ENCODE data around the gene RASGRF2. TPM values are rescaled to one million over a fixed set of nuclear protein-coding genes. Genes with fewer than 3 reads are reported as not detected.
A peak's percentile ranks its signal among the peaks of the same experiment; 100 is the strongest.

RASGRF2 gene
- total RNA-seq, 2 experiments from 2014 or later, result 18.8 to 19.3 TPM

- H3K4me1 Mint-ChIP-seq, result no peaks in the 10 kb centered on the region
- ATAC-seq (ENCODE audit: low read depth) (no peak), DNase-seq (no peak)
- H3K36me3 Mint-ChIP-seq, result peaks cover 11% of the 10 kb centered on the region
- POLR2A ChIA-PET, result no interaction called here
- no peaks in the 10 kb centered on the region for H3K9me3 Mint-ChIP-seq
- no peak overlapping the region for H3K4me3 Mint-ChIP-seq
- H3K27me3 Mint-ChIP-seq, result no peaks in the 10 kb centered on the region
- no peak overlapping the region for H3K27ac Mint-ChIP-seq
Measured at GRCh38 chr5:81219389-81219788, 259.2 kb downstream of the RASGRF2 start.

GRCh38 chr5:81222285-81222684, 262.1 kb downstream of the RASGRF2 start:
- H3K36me3 Mint-ChIP-seq, result peaks cover 12% of the 10 kb centered on the region
- POLR2A ChIA-PET, result no interaction called here
- no peaks in the 10 kb centered on the region for H3K9me3 Mint-ChIP-seq
- H3K4me1 Mint-ChIP-seq, result no peaks in the 10 kb centered on the region
- H3K27ac Mint-ChIP-seq, result no peak overlapping the region
- ATAC-seq (ENCODE audit: low read depth) (no peak), DNase-seq (no peak)
- H3K27me3 Mint-ChIP-seq, result no peaks in the 10 kb centered on the region
- no peak overlapping the region for H3K4me3 Mint-ChIP-seq

GRCh38 chr5:81225463-81225862, 265.3 kb downstream of the RASGRF2 start:
- Mint-ChIP-seq H3K4me3 (no peak overlapping the region), H3K4me1 (peaks cover 2% of the 10 kb centered on the region), H3K27ac (no peak overlapping the region), H3K36me3 (peaks cover 10% of the 10 kb centered on the region), H3K27me3 (no peaks in the 10 kb centered on the region), H3K9me3 (no peaks in the 10 kb centered on the region)
- POLR2A ChIA-PET, result no interaction called here
- no peak for DNase-seq
- ATAC-seq (ENCODE audit: low read depth), result no peak

GRCh38 chr5:81226286-81226685, 266.1 kb downstream of the RASGRF2 start:
- ATAC-seq (ENCODE audit: low read depth) (no peak), DNase-seq (no peak)
- no peak overlapping the region for H3K27ac Mint-ChIP-seq
- peaks cover 7% of the 10 kb centered on the region for H3K36me3 Mint-ChIP-seq
- POLR2A ChIA-PET, result interaction anchor here (0.5 kb wide), 1 partner anchor 813 kb away, joined by 3 read pairs; no protein-coding TSS in a partner anchor
- peaks cover 4% of the 10 kb centered on the region for H3K4me1 Mint-ChIP-seq
- H3K9me3 Mint-ChIP-seq, result no peaks in the 10 kb centered on the region
- H3K27me3 Mint-ChIP-seq, result no peaks in the 10 kb centered on the region
- H3K4me3 Mint-ChIP-seq, result no peak overlapping the region

GRCh38 chr5:81226949-81227348, 266.8 kb downstream of the RASGRF2 start:
- peaks cover 7% of the 10 kb centered on the region for H3K36me3 Mint-ChIP-seq

GRCh38 chr5:81228084-81228483, 267.9 kb downstream of the RASGRF2 start:
- Mint-ChIP-seq H3K4me1 (peaks cover 4% of the 10 kb centered on the region), H3K9me3 (no peaks in the 10 kb centered on the region), H3K4me3 (no peak overlapping the region), H3K36me3 (peaks cover 1% of the 10 kb centered on the region), H3K27ac (no peak overlapping the region), H3K27me3 (no peaks in the 10 kb centered on the region)
- DNase-seq (no peak), ATAC-seq (ENCODE audit: low read depth) (no peak)
- POLR2A ChIA-PET, result no interaction called here

More at GRCh38 chr5:81226949-81227348, 266.8 kb downstream of the RASGRF2 start:
- no peak for ATAC-seq (ENCODE audit: low read depth)
- no peak for DNase-seq
- POLR2A ChIA-PET, result interaction anchor here (0.5 kb wide), 1 partner anchor 813 kb away, joined by 3 read pairs; no protein-coding TSS in a partner anchor
- Mint-ChIP-seq H3K9me3 (no peaks in the 10 kb centered on the region), H3K4me1 (peaks cover 4% of the 10 kb centered on the region), H3K27me3 (no peaks in the 10 kb centered on the region), H3K27ac (no peak overlapping the region), H3K4me3 (no peak overlapping the region)

- Mint-ChIP-seq H3K4me3 (no peak overlapping the region), H3K36me3 (no peaks in the 10 kb centered on the region), H3K27me3 (no peaks in the 10 kb centered on the region), H3K27ac (no peak overlapping the region), H3K9me3 (no peaks in the 10 kb centered on the region), H3K4me1 (peaks cover 18% of the 10 kb centered on the region)
- DNase-seq (no peak), ATAC-seq (ENCODE audit: low read depth) (peak; percentile 36)
- POLR2A ChIA-PET, result no interaction called here
Measured at GRCh38 chr5:81230416-81230815, 270.3 kb downstream of the RASGRF2 start.

GRCh38 chr5:81232464-81233079, 272.4 kb downstream of the RASGRF2 start:
- DNase-seq (no peak), ATAC-seq (ENCODE audit: low read depth) (no peak)
- Mint-ChIP-seq H3K4me3 (no peak overlapping the region), H3K4me1 (peaks cover 23% of the 10 kb centered on the region), H3K9me3 (no peaks in the 10 kb centered on the region), H3K27me3 (no peaks in the 10 kb centered on the region), H3K27ac (no peak overlapping the region), H3K36me3 (peaks cover 7% of the 10 kb centered on the region)
- POLR2A ChIA-PET, result no interaction called here

GRCh38 chr5:81233080-81233634, 273.0 kb downstream of the RASGRF2 start, which contains the start of gene CKMT2:
Gene CKMT2 (plus strand): TSS chr5:81233322. CDS start chr5:81251133, 17,811 bp downstream.
- POLR2A ChIA-PET, result no interaction called here
- peaks cover 23% of the 10 kb centered on the region for H3K4me1 Mint-ChIP-seq
- peaks cover 7% of the 10 kb centered on the region for H3K36me3 Mint-ChIP-seq
- no peaks in the 10 kb centered on the region for H3K27me3 Mint-ChIP-seq
- H3K27ac Mint-ChIP-seq, result no peak within 1 kb of the TSS
- H3K9me3 Mint-ChIP-seq, result no peaks in the 10 kb centered on the region
- no peak for ATAC-seq (ENCODE audit: low read depth)
- DNase-seq, result no peak
- no peak within 1 kb of the TSS for H3K4me3 Mint-ChIP-seq

GRCh38 chr5:81234299-81234698, 274.1 kb downstream of the RASGRF2 start:
- H3K27me3 Mint-ChIP-seq, result no peaks in the 10 kb centered on the region
- H3K4me1 Mint-ChIP-seq, result peaks cover 23% of the 10 kb centered on the region
- peak overlapping the region; percentile 13 for H3K27ac Mint-ChIP-seq
- no peak for DNase-seq
- ATAC-seq (ENCODE audit: low read depth), result no peak
- peaks cover 8% of the 10 kb centered on the region for H3K36me3 Mint-ChIP-seq
- POLR2A ChIA-PET, result no interaction called here
- H3K4me3 Mint-ChIP-seq, result no peak overlapping the region
- peaks cover 1% of the 10 kb centered on the region for H3K9me3 Mint-ChIP-seq

GRCh38 chr5:81234801-81235200, 274.6 kb downstream of the RASGRF2 start:
- POLR2A ChIA-PET, result no interaction called here
- Mint-ChIP-seq H3K36me3 (peaks cover 8% of the 10 kb centered on the region), H3K27me3 (no peaks in the 10 kb centered on the region), H3K27ac (peak overlapping the region; percentile 13), H3K4me1 (peaks cover 23% of the 10 kb centered on the region), H3K4me3 (no peak overlapping the region), H3K9me3 (peaks cover 1% of the 10 kb centered on the region)
- peak; percentile 58 for ATAC-seq (ENCODE audit: low read depth)
- DNase-seq, result no peak

- Mint-ChIP-seq H3K4me1 (peaks cover 21% of the 10 kb centered on the region), H3K9me3 (peaks cover 1% of the 10 kb centered on the region), H3K4me3 (no peak overlapping the region), H3K27ac (no peak overlapping the region), H3K36me3 (peaks cover 8% of the 10 kb centered on the region), H3K27me3 (no peaks in the 10 kb centered on the region)
- POLR2A ChIA-PET, result no interaction called here
- ATAC-seq (ENCODE audit: low read depth) (no peak), DNase-seq (no peak)
Measured at GRCh38 chr5:81235287-81236072, 275.3 kb downstream of the RASGRF2 start.

- POLR2A ChIA-PET, result no interaction called here
- Mint-ChIP-seq H3K4me3 (no peak overlapping the region), H3K36me3 (peaks cover 8% of the 10 kb centered on the region), H3K9me3 (peaks cover 1% of the 10 kb centered on the region), H3K27me3 (no peaks in the 10 kb centered on the region), H3K4me1 (peaks cover 19% of the 10 kb centered on the region), H3K27ac (no peak overlapping the region)
- DNase-seq, result no peak
- ATAC-seq (ENCODE audit: low read depth), result no peak
Measured at GRCh38 chr5:81238460-81238859, 278.3 kb downstream of the RASGRF2 start.

GRCh38 chr5:81239613-81240012, 279.4 kb downstream of the RASGRF2 start:
- Mint-ChIP-seq H3K27ac (no peak overlapping the region), H3K27me3 (no peaks in the 10 kb centered on the region), H3K36me3 (peaks cover 8% of the 10 kb centered on the region), H3K4me1 (peaks cover 13% of the 10 kb centered on the region), H3K9me3 (peaks cover 1% of the 10 kb centered on the region), H3K4me3 (no peak overlapping the region)
- no peak for DNase-seq
- no peak for ATAC-seq (ENCODE audit: low read depth)
- POLR2A ChIA-PET, result no interaction called here

Measured in activated naive CD8-positive, alpha-beta T cell treated with anti-CD3 and anti-CD28 coated beads, Interleukin-2, amount 10 ng/mL, durations not matched to agents 7 days and 5 days (primary cell).